ENCODE results near the gene HDGFL3.
"Not testable (repeated sequence)": the region's sequence is repeated elsewhere in the genome, so short reads cannot be mapped to it uniquely, and the experiment has no call there.

DNA sequence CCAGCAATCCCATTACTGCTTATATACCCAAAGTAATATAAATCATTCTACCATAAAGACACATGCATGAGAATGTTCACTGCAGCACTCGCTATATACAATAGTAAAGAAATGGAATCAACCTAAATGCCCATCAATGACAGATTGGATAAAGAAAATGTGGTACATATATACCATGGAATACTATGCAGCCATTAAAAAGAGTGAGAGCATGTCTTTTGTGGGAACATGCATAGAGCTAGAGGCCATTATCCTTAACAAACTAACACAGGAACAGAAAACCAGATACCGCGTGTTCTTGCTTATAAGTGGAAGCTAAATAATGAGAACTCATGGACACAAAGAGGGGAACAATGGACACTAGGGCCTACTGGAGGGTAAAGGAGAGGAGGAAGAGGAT, 65.5 kb downstream of the HDGFL3 start:
- TF ChIP-seq, protein P1, sequence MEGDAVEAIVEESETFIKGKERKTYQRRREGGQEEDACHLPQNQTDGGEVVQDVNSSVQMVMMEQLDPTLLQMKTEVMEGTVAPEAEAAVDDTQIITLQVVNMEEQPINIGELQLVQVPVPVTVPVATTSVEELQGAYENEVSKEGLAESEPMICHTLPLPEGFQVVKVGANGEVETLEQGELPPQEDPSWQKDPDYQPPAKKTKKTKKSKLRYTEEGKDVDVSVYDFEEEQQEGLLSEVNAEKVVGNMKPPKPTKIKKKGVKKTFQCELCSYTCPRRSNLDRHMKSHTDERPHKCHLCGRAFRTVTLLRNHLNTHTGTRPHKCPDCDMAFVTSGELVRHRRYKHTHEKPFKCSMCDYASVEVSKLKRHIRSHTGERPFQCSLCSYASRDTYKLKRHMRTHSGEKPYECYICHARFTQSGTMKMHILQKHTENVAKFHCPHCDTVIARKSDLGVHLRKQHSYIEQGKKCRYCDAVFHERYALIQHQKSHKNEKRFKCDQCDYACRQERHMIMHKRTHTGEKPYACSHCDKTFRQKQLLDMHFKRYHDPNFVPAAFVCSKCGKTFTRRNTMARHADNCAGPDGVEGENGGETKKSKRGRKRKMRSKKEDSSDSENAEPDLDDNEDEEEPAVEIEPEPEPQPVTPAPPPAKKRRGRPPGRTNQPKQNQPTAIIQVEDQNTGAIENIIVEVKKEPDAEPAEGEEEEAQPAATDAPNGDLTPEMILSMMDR (conservative IDR thresholded peaks at IDR 0.05 in 1 of 2, IDR thresholded peaks at IDR 0.05 in 1 of 2; ENCODE audit: low read depth in 1 of 2, low read length in 2 of 2): not testable (repeated sequence)
- TF ChIP-seq EZH2 (IDR thresholded peaks at IDR 0.05; ENCODE audit: low read length, missing control alignments): not testable (repeated sequence)

Data from fibroblast of lung (primary cell).